GM19025 (cell line): Measurements from ENCODE around the gene FAM83G.
"Not testable (repeated sequence)": the region's sequence is repeated elsewhere in the genome, so short reads cannot be mapped to it uniquely, and the experiment has no call there.

Experiments used
- ATAC-seq: cut with Tn5 transposase; IDR thresholded peaks from one replicate; pipeline ENCODE4 v1.9.1; 2021; ENCODE audit warnings: mild to moderate bottlenecking, low read depth, moderate library complexity; ENCODE audit not compliant: unreplicated experiment

The FAM83G gene

DNA sequence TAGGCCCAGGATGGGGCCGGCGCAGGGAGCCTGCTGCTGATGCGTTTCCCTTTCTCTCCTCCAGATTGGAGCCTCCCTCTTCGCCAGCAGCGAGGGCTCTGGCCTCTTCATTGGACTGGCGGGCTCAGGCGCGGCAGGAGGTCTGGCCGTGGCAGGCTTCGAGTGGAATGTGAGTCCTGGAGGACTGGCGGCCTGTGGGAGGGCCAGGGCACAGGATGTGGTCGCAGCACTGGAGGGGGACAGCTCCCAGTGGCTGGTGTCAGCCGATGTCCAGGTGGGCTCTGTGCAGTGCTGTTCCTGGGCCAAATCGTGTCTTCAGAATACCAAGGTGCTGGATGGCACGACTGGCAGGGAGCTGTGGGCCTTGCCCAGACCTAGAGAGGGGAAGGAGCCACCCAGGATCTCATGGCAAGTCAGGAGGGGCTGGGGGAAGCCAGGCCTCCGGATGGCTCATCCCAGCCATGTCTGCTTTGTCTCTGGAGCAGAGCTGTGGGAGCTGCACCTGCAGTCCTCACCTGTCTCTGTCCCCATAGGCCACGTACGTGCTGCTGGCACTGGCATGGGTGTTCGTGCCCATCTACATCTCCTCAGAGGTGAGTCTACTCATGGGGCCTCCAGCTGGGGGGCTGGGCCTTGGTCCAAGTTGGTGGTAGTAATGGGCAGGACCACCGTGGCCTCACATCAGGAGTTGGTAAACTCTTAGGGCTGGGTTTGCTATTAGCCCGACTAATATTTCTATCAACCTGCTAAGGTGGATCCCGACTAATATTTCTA is 45.3 kb downstream of the FAM83G start:
- ATAC-seq, result no peak

DNA sequence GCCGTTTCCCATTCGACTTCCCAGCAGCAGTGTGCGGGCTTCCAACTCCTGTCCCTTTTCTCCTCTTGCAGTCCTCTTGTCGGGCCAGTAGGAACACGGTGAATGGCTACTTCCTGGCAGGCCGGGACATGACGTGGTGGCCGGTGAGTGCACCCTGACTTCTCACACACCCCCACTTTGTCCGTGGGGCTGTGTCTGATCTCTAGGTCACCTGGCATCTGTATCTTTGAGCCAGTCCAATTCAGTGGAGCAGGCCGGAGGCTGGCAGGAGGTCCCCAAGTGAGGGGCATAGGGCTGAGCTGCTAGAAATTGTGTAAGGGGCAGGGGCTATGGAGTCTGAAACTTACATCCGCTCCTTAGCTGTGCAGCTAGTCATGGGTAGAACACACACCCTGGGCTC is 46.0 kb downstream of the FAM83G start:
- ATAC-seq, result no peak

DNA sequence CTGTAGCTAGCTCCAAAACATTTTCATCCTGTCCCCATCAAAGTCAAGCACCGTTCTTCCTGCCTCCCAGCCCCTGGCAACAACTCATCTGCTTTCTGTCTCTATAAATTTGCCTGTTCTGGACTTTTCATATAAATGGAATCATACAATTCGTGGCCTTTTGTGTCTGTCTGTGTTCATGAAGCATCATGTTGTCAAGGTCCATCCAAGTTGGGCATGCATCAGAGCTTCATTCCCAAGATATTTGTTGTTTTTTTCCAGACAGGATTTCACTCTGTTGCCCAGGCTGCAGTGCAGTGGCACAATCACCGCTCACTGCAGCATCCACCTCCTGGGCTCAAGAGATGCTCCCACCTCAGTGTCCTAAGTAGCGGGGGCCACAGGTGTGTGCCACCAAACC is 46.7 kb downstream of the FAM83G start:
- ATAC-seq, result no peak

DNA sequence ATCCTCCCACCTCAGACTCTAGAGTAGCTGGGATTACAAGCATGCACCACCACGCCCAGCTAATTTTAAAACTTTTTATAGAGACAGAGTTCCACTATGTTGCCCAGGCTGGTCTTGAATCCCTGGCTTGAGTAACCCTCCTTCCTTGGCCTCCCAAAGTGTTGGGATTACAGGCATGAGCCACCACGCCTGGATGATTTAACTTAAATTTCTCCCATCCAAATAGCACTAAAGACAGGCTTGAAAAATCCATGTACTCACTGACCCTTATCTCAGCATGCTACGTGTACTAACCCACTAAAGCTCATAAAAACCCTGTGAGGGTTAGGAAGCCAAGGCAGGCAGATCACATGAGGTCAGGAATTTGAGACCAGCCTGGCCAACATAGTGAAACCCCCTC is 48.0 kb downstream of the FAM83G start:
- ATAC-seq, result no peak

DNA sequence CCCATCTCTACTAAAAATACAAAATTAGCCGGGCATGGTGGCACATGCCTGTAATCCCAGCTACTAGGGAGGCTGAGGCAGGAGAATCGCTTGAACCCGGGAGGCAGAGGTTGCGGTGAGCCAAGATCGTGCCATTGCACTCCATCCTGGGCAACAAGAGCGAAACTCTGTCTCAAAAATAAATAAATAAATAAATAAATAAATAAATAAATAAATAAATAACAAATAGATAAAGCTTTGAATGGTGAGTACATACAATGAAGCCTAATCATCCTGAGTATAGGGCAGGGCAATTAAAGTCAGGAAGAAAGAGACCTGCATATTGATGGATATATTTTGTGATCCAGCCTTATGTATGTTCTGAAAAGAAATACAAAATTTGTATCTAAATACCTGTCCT is 48.5 kb downstream of the FAM83G start:
- ATAC-seq, result not testable (repeated sequence)

DNA sequence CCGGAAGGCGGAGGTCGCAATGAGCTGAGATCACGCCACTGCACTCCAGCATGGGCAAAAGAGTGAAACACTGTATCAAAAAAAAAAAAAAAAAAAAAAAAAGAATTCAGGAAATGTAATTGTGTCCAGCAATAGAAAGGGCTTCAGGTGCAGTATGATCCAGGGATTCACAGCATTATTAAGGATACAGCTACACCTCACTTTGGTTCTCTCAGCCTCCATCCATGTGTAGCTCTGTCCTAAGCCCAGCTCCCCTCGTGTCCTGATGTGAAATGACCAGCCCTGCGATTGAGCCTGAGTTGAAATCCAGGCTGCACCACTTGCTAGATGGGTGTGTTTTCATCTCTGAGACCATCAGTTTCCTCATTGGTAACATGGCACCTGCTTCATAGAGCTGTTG is 49.6 kb downstream of the FAM83G start:
- no peak for ATAC-seq

DNA sequence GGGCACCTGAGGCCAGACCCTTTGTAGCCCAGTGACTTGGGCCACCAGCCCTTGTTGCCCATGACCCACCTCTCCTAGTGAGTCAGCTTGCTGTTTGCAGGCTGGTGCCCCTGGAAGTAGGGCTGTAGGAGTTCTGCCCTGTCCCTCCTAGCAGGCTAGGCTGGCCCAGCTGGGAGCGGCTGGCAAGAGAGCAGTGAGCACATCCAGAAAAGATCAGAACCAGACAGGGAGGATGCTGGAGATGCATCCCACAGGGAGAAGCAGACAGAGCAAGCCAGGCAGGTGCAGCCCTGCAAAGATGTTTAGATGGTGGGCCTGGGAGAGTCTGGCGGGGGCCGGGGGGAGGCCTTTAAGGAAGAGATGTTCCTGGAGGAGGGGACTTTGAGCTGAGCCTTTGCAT is 50.2 kb downstream of the FAM83G start:
- ATAC-seq, result no peak

DNA sequence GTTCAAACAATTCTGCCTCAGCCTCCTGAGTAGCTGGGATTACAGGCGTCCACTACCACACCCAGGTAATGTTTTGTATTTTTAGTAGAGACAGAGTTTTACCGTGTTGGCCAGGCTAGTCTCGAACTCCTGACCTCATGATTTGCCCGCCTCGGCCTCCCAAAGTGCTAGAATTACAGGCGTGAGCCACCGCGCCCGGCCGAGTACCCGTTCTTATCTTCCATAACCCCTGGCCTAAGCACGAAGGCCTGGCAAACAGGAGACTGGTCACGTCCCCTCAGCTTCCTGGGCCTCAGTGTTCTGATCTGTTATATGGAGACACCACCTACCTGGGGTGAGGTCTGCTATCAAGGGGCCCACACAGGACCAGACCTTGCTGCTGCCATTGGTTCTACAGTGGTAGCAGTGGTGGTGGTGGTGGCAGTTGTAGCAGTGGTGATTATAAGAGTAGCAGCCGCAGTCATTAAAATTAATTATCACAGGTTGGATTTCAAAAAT is 51.3 kb downstream of the FAM83G start:
- ATAC-seq, result no peak

DNA sequence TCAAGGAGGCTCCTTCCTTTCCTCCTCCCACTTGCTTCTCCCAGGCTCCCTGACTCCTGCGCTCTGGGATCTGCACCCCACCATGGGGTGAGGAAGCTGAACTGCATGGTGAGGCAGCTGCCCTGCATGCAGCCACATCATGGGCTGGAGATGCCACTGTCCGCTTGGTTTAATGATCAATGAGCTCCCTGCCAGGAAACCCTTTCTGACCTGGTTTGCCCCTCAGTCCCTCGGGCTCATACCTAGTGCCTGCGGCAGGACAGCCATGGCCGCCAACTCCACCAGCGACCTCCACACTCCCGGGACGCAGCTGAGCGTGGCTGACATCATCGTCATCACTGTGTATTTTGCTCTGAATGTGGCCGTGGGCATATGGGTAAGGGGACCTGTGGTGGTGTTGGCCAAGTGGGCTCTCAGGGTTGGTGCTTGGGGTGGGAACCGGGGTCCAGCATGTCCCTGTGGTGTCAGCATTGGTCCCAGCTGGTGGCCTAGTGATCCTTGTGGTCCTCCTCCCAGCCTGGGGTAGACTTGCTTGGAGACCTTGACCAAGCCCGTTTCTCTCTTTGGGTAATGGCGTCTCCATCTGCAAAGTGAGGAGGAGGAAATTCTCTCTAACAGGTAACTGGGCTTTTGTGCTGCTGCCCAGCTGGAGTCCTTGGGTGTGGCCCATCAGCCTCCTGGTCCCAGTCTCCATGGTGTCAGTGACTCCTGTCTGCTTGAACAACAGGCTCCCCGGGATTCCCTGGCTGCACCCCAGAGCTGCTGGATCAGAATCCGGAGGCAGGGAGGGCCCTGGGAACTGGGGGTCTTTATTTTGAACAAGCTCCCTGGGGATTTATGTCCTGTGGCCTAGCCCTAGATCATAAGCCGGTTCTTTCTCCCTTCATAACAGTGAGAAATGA is 52.4 kb downstream of the FAM83G start, which contains the start of gene SLC5A10:
TSS of gene SLC5A10 (plus strand) at position 225 of the 902 bp plus-strand sequence. CDS start at position 266, 41 bp downstream.
- ATAC-seq, result no peak

DNA sequence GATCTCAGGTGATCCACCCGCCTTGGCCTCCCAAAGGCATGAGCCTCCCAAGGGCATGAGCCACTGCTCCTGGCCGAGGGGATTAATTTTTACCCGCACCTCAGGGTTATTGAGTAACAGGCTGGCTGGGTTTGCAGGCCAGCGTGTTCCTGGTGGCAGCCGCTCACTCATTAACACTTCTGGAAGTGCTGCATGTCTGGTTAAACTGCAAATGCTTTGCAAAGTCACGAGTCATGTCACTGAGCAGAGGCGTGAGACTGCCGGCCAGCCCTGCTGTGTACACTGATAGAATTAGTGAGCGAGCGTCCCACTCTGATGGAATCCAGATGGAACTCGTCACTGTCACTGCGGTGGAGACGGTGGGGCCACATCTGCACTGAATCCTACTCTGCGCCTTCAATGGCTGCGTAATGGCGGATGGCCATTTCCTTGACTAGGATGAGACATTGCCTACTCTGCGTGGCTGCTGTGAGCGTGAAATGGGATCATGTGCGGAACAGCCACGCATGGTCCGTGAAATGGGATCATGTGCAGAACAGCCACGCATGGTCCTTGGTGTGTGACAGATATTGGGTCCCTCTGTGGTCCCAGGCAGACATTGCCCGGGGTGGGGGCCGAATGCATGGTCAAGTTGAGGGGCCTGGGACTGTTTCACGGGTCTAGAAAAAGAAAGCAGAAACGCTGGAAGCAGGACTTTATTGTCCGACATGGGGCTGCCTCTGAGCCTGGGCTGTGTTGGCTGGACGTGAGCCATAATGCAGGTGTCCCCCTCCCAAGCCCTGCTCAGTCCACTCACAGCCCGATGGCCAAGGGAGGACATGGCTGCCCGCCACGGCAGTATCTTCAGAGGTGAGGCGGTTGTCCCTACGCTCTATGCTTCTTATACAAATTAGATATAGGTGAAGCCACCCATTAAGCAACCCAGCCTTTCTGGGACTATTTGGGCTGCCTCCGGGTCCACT is 53.3 kb downstream of the FAM83G start:
- no peak for ATAC-seq

DNA sequence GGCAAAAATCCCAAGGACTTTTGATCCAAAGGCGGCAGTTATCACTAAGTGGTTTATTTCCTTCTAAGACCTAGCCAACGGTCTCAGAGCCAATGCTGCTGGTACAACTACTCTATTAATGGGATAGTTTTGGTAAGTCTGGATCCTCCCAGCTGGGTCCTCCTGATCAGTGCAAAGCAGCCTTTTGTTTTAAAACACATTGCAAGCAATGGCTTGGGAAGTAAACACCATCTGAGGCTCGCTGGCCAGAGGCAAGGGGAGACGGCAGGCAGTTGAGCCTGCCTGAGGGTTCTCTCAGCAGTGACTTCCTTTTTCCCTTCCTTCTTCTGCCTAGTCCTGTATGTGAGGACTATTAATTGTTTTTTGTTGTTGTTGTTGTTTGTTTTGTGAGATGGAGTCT is 54.2 kb downstream of the FAM83G start:
- ATAC-seq, result no peak

DNA sequence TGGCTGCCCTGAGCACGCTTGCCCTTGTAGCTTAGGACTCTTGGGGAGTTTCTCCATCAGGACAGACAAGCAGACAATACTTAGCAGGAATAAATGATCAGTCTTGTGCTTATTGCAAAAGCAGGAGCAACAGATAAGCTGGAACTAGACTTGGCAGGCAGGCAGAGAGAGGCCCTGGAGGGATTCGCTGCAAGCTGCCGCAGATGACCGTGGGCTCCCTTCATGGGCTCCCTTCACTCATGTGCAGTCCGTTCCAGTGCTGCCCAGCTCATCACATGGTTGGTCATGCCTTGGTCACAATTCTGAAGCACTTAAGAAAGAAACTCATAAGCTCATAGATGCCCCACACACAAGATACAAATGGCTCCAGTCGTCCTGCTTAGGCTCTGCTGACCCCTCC is 55.0 kb downstream of the FAM83G start:
- no peak for ATAC-seq

DNA sequence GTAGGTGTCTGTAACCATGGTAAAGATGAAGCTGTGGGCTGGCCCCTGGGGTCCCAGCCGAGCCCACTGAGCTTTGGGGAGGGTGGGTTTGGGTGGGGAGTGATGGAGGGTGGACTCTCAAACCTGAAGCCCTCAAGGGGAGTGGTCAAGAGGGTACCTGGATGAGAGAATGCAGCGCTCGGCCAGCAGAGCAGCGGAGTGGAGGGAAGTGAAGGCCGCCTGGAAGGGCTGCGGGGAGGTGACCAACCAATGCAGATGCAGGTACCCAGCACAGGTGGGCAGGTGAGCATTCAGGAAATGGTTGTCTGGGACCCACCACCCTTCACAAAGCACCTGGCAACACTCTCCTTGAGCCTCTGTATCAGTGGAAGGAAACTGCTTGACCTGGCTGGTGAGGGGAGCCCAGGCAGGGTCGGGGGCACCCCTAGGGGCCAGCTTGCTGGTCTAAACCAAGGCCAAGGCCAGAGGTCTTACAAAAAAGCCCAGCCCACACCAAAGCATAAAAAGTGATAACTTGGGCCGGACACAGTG is 56.0 kb downstream of the FAM83G start:
- ATAC-seq, result no peak

DNA sequence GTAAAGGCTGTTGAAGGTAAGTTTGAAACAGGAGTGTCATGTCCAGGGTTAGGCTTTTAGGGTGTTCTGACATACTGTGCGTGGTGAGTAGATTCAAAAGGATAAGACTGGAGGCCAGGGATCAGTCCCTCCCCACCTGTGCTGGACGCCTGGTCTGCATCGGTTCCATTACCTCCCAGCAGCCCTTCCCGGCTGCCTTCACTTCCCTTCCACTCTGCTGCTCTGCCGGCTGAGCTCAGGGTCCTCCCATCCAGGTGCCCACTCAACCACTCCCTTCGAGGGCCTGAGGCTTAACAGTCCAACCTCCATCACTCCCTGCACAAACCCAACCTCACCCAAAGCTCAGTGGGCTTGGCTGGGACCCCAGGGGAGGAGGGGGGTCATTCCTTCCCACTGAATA is 56.7 kb downstream of the FAM83G start:
- no peak for ATAC-seq

DNA sequence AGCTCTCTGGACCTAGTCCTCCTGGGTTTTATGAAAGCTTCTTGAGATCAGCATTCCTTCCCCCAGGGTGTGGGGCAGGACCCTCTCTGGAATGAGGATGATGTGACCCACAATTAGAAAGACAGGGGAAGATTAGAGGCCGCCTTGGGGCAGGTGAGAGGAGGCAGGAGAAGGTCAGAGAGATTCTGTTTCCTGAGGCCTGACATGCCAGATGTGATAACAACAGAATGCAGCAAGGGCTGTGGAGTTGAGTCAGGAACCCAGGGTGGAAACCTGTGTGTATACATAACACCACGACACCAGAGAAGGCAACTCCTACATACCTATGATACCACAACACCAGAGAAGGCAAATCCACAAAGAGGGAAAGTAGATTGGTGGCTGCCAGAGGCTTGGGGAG is 58.0 kb downstream of the FAM83G start:
- no peak for ATAC-seq

DNA sequence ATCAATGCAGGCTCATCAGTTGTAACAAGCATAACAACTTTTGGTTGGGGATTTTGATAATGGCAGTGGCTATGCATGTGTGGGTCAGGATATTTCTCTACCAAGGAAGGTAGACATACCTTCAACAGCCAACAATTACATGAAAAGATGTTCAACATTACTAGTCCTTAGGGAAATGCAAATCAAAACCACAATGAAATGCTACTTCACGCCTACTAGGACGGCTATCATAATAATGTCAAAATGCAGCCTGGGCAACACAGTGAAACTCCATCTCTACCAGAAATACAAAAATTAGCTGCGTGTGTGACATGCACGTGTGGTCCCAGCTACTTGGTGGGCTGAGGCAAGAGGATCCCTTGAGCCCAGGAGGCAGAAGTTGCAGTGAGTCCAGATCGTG is 59.9 kb downstream of the FAM83G start:
- ATAC-seq, result no peak

DNA sequence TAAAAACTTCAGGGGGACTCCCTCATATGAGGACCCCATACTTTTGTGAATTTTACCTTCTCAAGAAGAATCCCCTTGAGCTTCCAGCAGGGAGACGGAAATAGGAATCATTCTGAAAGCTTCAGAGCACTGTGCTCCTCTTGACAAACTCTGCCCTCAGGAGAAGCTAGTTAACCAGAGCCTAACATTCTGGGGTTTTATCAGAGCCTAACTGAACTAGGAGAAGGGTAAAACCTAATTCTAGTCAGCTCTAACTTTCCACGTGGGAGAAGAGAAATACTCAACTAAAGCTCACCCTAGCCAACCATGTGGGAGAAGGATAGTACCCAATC is 65.9 kb downstream of the FAM83G start:
- no peak for ATAC-seq

DNA sequence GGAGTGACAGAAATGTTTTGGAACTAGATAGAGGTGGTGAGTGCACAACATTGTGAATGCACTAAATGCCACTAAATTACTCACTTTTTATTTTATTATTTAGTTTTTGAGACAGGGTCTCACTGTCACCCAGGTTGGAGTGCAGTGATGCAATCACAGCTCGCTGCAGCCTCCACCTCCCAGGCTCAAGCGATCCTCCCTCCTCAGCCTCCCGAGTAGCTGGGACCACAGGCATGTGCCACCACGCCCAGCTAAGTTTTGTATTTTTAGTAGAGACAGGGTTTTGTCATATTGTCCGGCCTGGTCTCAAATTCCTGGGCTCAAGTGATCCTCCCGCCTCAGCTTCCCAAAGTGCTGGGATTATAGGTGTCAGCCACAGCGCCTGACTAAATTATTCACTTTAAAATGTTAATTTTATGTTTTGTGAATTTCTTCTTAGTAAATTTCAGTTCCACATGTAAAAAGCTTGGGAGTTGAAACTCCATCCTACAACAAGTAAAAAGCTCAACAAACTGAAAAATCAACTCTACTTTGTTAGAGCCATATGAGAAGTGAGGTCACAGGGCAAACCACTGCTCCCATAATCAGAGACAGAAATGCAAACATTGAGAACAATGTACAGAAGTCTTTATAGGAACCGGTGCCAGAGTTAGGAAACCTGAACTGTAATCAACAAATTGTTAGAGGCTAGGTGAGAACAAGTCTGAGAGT is 66.4 kb downstream of the FAM83G start:
- no peak for ATAC-seq
